Keratinocyte (primary cell): ENCODE data around the gene ELL. TPM values are rescaled to one million over a fixed set of nuclear protein-coding genes. Genes with fewer than 3 reads are reported as not detected.

Source experiments
- DNase-seq: peaks from one replicate; pipeline ENCODE4 v3.0.0-alpha.2; 2011; ENCODE audit warnings: low read depth, missing footprints, low spot score
- FAIRE-seq: peaks from 2 replicates; lab custom pipeline; 2011; peaks lifted over from hg19 to GRCh38; lab: Jason Lieb, UNC
- H2AFZ ChIP-seq: 2 replicates; pipeline ENCODE4 v1.6.0; 2012; ENCODE audit warnings: low read length, control low read depth, inconsistent platforms; ENCODE audit not compliant: control insufficient read depth
- H3K27ac ChIP-seq: 2 replicates; pipeline ENCODE4 v1.5.1; 2011; ENCODE audit warnings: low read length; ENCODE audit not compliant: control insufficient read depth, insufficient read depth
- H3K27me3 ChIP-seq: 3 replicates; pipeline ENCODE4 v1.6.0; 2011; ENCODE audit warnings: low read length; ENCODE audit not compliant: control insufficient read depth, insufficient read depth; ENCODE audit errors: extremely low read depth
- H3K36me3 ChIP-seq, 2 experiments: 2 replicates in 1 of 2; 3 replicates in 1 of 2; pipeline ENCODE4 v1.5.1; 2011; ENCODE audit warnings: low read length in 2 of 2, mild to moderate bottlenecking in 1 of 2; ENCODE audit not compliant: control insufficient read depth in 2 of 2, insufficient read depth in 2 of 2; ENCODE audit errors: extremely low read depth in 1 of 2
- H3K4me1 ChIP-seq: 3 replicates; pipeline ENCODE4 v1.5.1; 2011; ENCODE audit warnings: low read length; ENCODE audit not compliant: control insufficient read depth, insufficient read depth; ENCODE audit errors: extremely low read depth
- H3K4me2 ChIP-seq: 3 replicates; pipeline ENCODE4 v1.6.0; 2011; ENCODE audit warnings: low read depth, low read length; ENCODE audit not compliant: control insufficient read depth, insufficient read depth; ENCODE audit errors: extremely low read depth
- H3K4me3 ChIP-seq, 3 experiments: fragments of 200-600 bp in 1 of 3; sonication (generic) in 1 of 3; 2 replicates in 2 of 3; 3 replicates in 1 of 3; pipeline ENCODE4 v1.5.1; 2011 to 2016; ENCODE audit warnings: low read length in 3 of 3, mild to moderate bottlenecking in 3 of 3, control low read depth in 2 of 3, inconsistent platforms in 1 of 3, low read depth in 1 of 3, mixed read lengths in 1 of 3, mixed run types in 1 of 3, moderate library complexity in 1 of 3; ENCODE audit not compliant: control insufficient read depth in 2 of 3, insufficient read depth in 2 of 3; ENCODE audit errors: extremely low read depth in 1 of 3
- H3K79me2 ChIP-seq: 2 replicates; pipeline ENCODE4 v1.6.0; 2012; ENCODE audit warnings: low read length; ENCODE audit not compliant: control insufficient read depth, insufficient read depth
- H3K9ac ChIP-seq: 3 replicates; pipeline ENCODE4 v1.6.0; 2011; ENCODE audit warnings: low read length; ENCODE audit not compliant: control insufficient read depth, insufficient read depth; ENCODE audit errors: extremely low read depth
- H3K9me1 ChIP-seq: 3 replicates; pipeline ENCODE4 v1.6.0; 2011; ENCODE audit warnings: low read length; ENCODE audit not compliant: control insufficient read depth, insufficient read depth; ENCODE audit errors: extremely low read depth
- H3K9me3 ChIP-seq: 2 replicates; pipeline ENCODE4 v1.5.1; 2012; ENCODE audit warnings: low read depth, low read length; ENCODE audit not compliant: control insufficient read depth
- H4K20me1 ChIP-seq: 3 replicates; pipeline ENCODE4 v1.6.0; 2011; ENCODE audit warnings: low read length; ENCODE audit not compliant: control insufficient read depth, insufficient read depth; ENCODE audit errors: extremely low read depth
- EZH2 ChIP-seq: IDR thresholded peaks from one replicate; pipeline ENCODE4 v1.6.1; 2012; ENCODE audit warnings: inconsistent platforms, mild to moderate bottlenecking, low read length, moderate library complexity
- dilution Hi-C: fragments of 300-500 bp; cut with MboI; formaldehyde crosslinking; loops from one replicate; pipeline ENCODE4 v1.7.0; 2020; ENCODE audit warnings: low sequenced_read_pairs; ENCODE audit not compliant: extremely low pct_ligation_motif_present
- polyA plus RNA-seq, 5 experiments: library from polyadenylated mRNA; depleted of rRNA in 3 of 5; stranded (reverse) in 3 of 5; stranded (forward) in 1 of 5; unstranded in 1 of 5; fragments of >200 nt; gene quantifications; 1 replicate in 1 of 5; 2 replicates in 3 of 5; 3 replicates in 1 of 5; pipeline versions ENCODE4 v1.2.1 to v1.2.3, GENCODE V29; 2011 to 2012; ENCODE audit warnings: missing spikeins in 2 of 5, low read depth in 1 of 5, low replicate concordance in 1 of 5
- TF ChIP-seq, protein P1 (sequence below), 3 experiments: IDR thresholded peaks in 1 of 3; conservative IDR thresholded peaks in 1 of 3; optimal IDR thresholded peaks in 1 of 3; 2 replicates in 2 of 3; 3 replicates in 1 of 3; pipeline versions ENCODE3 to v1.5.1; 2011; ENCODE audit warnings: low read length in 3 of 3, mild to moderate bottlenecking in 3 of 3, moderate library complexity in 2 of 3, control low read depth in 1 of 3, inconsistent platforms in 1 of 3; ENCODE audit not compliant: insufficient read depth in 2 of 3; ENCODE audit errors: extremely low read depth in 1 of 3

Gene ELL
- polyA plus RNA-seq, 1 donor (not counting 4 experiments of a cell fraction or from before 2014, with no cell fraction given) = 4.4 TPM

GRCh38 chr19:18474366-18474887 lies 47.4 kb downstream of the ELL start:
- no peak overlapping the region for H3K9ac ChIP-seq
- no peak for DNase-seq
- FAIRE-seq = no peak
- H3K4me3 ChIP-seq = no peak overlapping the region
- dilution Hi-C loops = no loop called here
- H3K27me3 ChIP-seq = no peaks in the 10 kb centered on the region
- H4K20me1 ChIP-seq = peaks cover 8% of the 10 kb centered on the region
- no peaks in the 10 kb centered on the region for H3K9me3 ChIP-seq
- no peaks in the 10 kb centered on the region for H3K9me1 ChIP-seq
- H3K79me2 ChIP-seq = peaks cover 70% of the 10 kb centered on the region
- TF ChIP-seq EZH2 = no peak
- TF ChIP-seq, protein P1, sequence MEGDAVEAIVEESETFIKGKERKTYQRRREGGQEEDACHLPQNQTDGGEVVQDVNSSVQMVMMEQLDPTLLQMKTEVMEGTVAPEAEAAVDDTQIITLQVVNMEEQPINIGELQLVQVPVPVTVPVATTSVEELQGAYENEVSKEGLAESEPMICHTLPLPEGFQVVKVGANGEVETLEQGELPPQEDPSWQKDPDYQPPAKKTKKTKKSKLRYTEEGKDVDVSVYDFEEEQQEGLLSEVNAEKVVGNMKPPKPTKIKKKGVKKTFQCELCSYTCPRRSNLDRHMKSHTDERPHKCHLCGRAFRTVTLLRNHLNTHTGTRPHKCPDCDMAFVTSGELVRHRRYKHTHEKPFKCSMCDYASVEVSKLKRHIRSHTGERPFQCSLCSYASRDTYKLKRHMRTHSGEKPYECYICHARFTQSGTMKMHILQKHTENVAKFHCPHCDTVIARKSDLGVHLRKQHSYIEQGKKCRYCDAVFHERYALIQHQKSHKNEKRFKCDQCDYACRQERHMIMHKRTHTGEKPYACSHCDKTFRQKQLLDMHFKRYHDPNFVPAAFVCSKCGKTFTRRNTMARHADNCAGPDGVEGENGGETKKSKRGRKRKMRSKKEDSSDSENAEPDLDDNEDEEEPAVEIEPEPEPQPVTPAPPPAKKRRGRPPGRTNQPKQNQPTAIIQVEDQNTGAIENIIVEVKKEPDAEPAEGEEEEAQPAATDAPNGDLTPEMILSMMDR (optimal IDR thresholded peaks at IDR 0.05 in 1 of 3, IDR thresholded peaks at IDR 0.05 in 1 of 3, conservative IDR thresholded peaks at IDR 0.05 in 1 of 3; ENCODE audit: extremely low read depth in 1 of 3, insufficient read depth in 2 of 3, low read length in 3 of 3) = no peak
- peaks cover 18% of the 10 kb centered on the region for H3K4me1 ChIP-seq
- H3K36me3 ChIP-seq = peaks cover 15 to 19% of the 10 kb centered on the region in 2 experiments
- no peak overlapping the region for H3K4me2 ChIP-seq
- H2AFZ ChIP-seq = no peak overlapping the region
- no peak overlapping the region for H3K27ac ChIP-seq

GRCh38 chr19:18473706-18474087 lies 48.2 kb downstream of the ELL start:
- DNase-seq (no peak), FAIRE-seq (no peak)
- Histone ChIP-seq H3K79me2 (peaks cover 73% of the 10 kb centered on the region), H3K4me1 (peaks cover 11% of the 10 kb centered on the region), H3K9me3 (no peaks in the 10 kb centered on the region), H3K36me3 (peaks cover 17 to 21% of the 10 kb centered on the region in 2 experiments), H3K9me1 (no peaks in the 10 kb centered on the region), H2AFZ (no peak overlapping the region), H3K27me3 (no peaks in the 10 kb centered on the region), H3K4me2 (no peak overlapping the region), H3K9ac (no peak overlapping the region), H3K27ac (no peak overlapping the region), H3K4me3 (no peak overlapping the region), H4K20me1 (peaks cover 15% of the 10 kb centered on the region)
- TF ChIP-seq EZH2 = no peak
- TF ChIP-seq, protein P1 (optimal IDR thresholded peaks at IDR 0.05 in 1 of 3, IDR thresholded peaks at IDR 0.05 in 1 of 3, conservative IDR thresholded peaks at IDR 0.05 in 1 of 3; ENCODE audit: extremely low read depth in 1 of 3, insufficient read depth in 2 of 3, low read length in 3 of 3) = no peak
- dilution Hi-C loops = no loop called here
